ENCODE data around the gene PTPN11. TPM values are rescaled to one million over a fixed set of nuclear protein-coding genes. Genes with fewer than 3 reads are reported as not detected.
"Not testable (repeated sequence)": the region's sequence is repeated elsewhere in the genome, so short reads cannot be mapped to it uniquely, and the experiment has no call there.

The PTPN11 gene
- total RNA-seq = 221 TPM
- long read RNA-seq, full-length matches to known transcripts = 88 of 199 reads
- long read RNA-seq, partial matches to known transcripts = 30 of 199 reads
- long read RNA-seq, other reads (novel, unspliced or antisense) = 81 of 199 reads

DNA sequence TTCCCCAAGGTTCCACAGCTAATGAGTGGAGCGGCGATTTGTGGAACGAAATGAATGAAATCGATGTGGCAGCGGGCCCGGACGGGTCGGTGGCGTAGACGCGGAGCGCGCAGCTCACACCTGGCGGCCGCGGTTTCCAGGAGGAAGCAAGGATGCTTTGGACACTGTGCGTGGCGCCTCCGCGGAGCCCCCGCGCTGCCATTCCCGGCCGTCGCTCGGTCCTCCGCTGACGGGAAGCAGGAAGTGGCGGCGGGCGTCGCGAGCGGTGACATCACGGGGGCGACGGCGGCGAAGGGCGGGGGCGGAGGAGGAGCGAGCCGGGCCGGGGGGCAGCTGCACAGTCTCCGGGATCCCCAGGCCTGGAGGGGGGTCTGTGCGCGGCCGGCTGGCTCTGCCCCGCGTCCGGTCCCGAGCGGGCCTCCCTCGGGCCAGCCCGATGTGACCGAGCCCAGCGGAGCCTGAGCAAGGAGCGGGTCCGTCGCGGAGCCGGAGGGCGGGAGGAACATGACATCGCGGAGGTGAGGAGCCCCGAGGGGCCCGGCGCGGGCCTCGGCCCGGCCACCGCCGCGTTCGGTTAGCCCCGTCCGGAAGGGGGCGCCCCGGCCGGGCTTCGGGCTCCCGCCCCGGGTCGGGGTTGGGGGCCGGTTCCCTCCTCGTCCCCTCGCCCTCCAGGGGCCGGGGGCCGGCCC lies at the start of gene PTPN11:
Gene PTPN11, plus strand, starts transcription at position 340 of the 689 bp plus-strand sequence. Its CDS starts 165 bp downstream, at position 505.
- DNase-seq (ENCODE audit: low spot score) = peak; percentile 95
- intact Hi-C loops (cut with DNase I) = no loop called here

GRCh38 chr12:112370199-112370598 lies 48.5 kb upstream of the PTPN11 start:
- intact Hi-C loops (cut with DNase I) = no loop called here
- no peak for DNase-seq (ENCODE audit: low spot score)

DNA sequence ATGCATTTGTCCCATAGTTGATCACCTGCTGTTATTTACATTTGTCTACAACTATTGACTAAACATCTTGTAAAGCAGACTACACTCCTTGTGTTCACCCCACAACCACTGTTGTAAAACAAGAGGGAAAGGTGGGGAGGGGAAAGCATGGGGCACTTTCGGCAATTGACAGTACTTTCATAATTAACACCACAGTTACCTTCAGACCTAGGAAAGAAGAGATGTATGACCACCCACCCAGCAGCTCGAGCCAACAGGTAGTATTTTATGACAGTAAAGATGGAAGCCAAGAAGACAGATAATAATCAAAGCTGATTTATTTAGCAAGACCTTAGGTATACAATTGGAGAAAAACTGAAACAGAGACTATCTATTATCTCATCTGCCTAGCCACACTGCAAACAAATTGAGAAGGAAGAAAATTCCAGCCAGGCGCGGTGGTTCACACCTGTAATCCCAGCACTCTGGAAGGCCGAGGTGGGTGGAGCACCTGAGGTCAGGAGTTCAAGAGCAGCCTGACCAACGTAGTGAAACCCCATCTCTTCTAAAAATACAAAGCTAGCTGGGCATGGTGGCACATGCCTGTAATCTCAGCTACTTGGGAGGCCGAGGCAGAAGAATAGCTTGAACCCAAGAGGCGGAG lies 47.8 kb upstream of the PTPN11 start:
- intact Hi-C loops (cut with DNase I) = no loop called here
- no peak for DNase-seq (ENCODE audit: low spot score)

DNA sequence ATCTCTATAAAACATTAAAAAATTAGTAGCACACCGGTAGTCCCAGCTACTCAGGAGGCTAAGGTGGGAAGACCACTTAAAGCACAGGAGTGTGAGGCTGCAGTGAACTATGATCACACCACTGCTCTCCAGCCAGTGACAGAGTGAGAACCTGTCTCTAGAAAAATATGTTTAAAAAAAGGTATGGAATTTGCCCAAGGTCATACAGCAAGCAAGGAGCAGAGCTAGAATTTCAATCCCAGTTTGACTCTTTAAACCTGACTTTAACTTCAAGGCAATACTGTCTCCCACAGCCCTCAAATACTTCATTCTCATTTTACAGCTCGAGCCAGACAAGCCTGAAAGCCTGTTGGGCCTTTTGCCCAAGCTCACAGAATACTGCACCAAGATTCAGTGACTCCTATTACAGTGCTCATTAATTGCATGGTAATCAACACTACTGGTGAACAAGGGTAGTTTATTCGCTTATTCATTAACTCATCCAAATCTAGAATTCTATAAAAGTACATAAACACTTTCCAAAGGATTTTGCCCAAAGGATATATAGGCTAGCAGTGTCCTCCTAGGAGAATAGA lies 44.5 kb upstream of the PTPN11 start:
- intact Hi-C loops (cut with DNase I) = no loop called here
- no peak for DNase-seq (ENCODE audit: low spot score)

GRCh38 chr12:112375105-112375504 lies 43.6 kb upstream of the PTPN11 start:
- intact Hi-C loops (cut with DNase I) = no loop called here
- DNase-seq (ENCODE audit: low spot score) = no peak

- intact Hi-C loops (cut with DNase I) = loop anchor here (10.0 kb wide), 1 partner anchor 86 kb away; no protein-coding TSS in a partner anchor
- no peak for DNase-seq (ENCODE audit: low spot score)
Observed at GRCh38 chr12:112380663-112381405, 37.9 kb upstream of the PTPN11 start.

- no peak for DNase-seq (ENCODE audit: low spot score)
- intact Hi-C loops (cut with DNase I) = loop anchor here (10.0 kb wide), 1 partner anchor 87 kb away; no protein-coding TSS in a partner anchor
Observed at GRCh38 chr12:112381406-112381882, 37.3 kb upstream of the PTPN11 start.

DNA sequence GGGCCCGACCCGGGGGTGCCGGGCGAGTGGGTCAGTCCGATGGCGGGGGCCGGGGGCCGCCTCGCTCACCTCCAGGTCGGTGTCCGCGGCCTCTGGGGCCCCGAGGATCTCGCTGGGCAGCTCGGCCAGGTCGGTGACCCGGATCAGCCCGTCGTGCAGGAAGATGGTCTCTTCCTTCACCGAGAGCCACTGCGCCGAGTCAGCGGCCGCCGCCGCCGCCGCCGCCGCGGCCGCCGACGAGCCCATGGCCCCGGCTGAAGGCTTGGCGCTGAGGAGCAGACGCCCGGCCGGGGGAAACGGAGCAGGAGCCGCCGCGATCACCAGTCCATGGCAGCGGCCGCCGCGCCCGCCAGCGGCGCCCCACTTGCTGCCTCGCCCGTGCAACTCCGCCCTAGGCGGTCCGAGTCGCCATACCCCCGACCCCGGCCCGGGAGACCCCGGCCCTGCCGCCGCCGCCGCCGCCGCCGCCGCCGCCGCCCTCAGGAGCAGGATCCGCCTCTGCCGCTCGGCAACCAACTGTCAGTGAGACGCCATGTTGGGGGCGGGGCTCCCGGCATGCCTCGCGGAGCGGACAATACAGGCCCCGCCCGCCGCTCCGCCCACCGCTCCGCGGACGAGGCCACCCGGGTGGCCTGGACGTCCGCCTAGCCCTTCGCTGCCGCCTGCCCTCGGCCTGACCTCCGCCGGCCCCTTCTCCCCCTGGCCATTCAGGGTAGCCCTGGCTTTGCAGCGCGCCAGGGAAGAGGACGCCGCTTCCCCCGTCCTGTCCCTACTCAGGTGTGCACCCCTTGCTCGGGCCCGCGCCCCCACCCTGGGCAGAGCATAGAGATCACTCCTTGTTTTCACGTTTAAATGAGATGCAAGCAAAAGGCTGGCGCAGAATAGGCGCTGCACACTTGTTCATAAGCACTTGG lies 36.6 kb upstream of the PTPN11 start, which contains the start of gene HECTD4:
Gene HECTD4, minus strand, starts transcription at position 549 of the 914 bp plus-strand sequence. Its CDS starts 303 bp downstream, at position 246.
- peak; percentile 97 for DNase-seq (ENCODE audit: low spot score)
- intact Hi-C loops (cut with DNase I) = loop anchor here (10.0 kb wide), 1 partner anchor 87 kb away; no protein-coding TSS in a partner anchor

DNA sequence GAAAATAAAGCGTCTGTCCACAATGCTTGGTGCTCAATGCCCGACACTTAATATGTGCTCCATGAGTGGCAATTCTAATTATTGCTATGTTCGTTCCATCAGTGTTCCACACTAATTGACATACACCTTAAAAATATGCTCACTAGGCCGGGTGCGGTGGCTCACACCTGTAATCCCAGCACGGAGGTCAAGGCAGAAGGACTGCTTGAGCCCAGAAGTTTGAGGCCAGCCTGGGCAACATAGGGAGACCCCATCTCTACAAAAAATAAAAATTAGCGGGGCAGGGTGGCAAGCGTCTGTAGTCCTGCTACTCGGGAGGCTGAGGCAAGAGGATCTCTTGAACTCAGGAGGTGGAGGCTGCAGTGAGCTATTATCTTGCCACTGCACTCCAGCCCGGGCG lies 35.9 kb upstream of the PTPN11 start:
- intact Hi-C loops (cut with DNase I) = loop anchor here (10.0 kb wide), 1 partner anchor 88 kb away; no protein-coding TSS in a partner anchor
- no peak for DNase-seq (ENCODE audit: low spot score)

DNA sequence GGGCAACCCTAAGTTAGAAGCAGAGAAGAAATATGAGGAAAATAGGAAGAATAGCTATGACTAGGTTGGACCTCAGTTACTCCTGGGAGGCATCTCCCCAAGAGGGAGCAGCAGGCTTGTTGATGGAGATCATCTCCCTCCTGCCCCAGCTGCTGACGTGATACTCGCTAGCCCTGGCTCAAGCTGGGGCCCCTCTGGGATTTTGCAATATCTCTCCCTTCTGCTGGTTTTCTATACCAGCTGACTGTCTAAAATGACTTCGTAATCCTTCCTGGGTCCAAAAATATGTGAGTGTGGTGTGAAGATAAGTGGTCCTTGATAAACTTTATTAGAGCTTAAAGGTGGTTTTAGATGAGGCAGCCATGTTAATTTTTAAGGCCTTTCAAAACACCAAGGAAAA lies 32.0 kb upstream of the PTPN11 start:
- no peak for DNase-seq (ENCODE audit: low spot score)
- intact Hi-C loops (cut with DNase I) = loop anchor here (2.0 to 10.0 kb wide), 2 partner anchors 92 to 188 kb away; no protein-coding TSS in a partner anchor

GRCh38 chr12:112389228-112389627 lies 29.5 kb upstream of the PTPN11 start:
- no peak for DNase-seq (ENCODE audit: low spot score)
- intact Hi-C loops (cut with DNase I) = loop anchor here (10.0 kb wide), 1 partner anchor 94 kb away; no protein-coding TSS in a partner anchor

DNA sequence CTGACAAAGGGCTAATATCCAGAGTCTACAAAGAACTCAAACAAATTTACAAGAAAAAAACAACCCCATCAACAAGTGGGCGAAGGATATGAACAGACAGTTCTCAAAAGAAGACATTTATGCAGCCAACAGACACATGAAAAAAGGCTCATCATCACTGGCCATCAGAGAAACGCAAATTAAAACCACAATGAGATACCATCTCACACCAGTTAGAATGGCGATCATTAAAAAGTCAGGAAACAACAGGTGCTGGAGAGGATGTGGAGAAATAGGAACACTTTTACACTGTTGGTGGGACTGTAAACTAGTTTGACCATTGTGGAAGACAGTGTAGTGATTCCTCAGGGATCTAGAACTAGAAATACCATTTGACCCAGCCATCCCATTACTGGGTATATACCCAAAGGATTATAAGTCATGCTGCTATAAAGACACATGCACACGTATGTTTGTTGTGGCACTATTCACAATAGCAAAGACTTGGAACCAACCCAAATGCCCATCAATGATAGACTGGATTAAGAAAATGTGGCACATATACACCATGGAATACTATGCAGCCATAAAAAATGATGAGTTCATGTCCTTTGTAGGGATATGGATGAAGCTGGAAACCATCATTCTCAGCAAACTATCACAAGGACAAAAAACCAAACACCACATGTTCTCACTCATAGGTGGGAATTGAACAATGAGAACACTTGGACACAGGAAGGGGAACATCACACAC lies 28.7 kb upstream of the PTPN11 start:
- intact Hi-C loops (cut with DNase I) = loop anchor here (10.0 kb wide), 1 partner anchor 95 kb away; no protein-coding TSS in a partner anchor
- DNase-seq (ENCODE audit: low spot score) = not testable (repeated sequence)

DNA sequence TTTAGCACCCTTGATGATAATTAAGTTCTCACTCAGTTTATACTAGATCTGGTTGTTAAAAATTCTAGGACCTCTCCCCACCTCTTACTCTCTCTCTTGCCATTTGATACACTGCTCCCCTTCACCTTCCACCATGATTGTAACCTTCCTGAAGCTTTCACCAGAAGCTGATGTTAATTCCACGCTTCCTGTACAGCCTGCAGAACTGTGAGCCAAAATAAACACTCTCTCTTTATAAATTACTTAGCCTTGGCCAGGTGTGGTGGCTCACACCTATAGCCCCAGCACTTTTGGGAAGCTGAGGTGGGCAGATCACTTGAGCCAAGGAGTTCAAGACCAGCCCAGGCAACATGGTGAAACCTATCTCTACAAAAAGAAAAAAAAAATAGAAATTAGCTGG lies 25.4 kb upstream of the PTPN11 start:
- intact Hi-C loops (cut with DNase I) = no loop called here
- no peak for DNase-seq (ENCODE audit: low spot score)

GRCh38 chr12:112401054-112401453 lies 17.7 kb upstream of the PTPN11 start:
- no peak for DNase-seq (ENCODE audit: low spot score)
- intact Hi-C loops (cut with DNase I) = no loop called here

DNA sequence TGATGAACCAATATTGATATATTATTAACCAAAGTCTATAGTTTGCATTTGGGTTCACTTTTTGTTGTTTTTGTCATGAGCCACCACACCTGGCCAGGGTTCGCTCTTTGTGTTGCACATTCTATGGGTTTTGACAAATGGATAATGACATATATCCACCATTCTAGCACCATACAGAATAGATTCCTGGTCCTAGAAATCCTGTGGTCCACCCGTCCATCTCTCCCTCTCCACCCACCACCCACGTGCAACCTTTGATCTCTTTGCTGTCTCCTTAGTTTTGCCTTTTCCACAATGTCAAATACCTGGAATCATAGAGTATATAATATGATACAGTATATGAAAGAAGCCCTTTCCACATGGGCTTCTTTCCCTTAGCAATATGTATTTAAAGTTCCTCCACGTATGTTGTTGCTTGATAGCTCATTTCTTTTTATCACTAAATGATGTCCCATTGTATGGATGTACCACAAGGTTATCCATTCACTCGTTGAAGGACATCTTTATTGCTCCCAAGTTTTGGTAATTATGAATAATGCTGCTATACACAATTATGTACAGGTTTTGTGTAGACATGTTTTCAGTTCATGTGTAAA lies 16.7 kb upstream of the PTPN11 start:
- no peak for DNase-seq (ENCODE audit: low spot score)
- intact Hi-C loops (cut with DNase I) = no loop called here

DNA sequence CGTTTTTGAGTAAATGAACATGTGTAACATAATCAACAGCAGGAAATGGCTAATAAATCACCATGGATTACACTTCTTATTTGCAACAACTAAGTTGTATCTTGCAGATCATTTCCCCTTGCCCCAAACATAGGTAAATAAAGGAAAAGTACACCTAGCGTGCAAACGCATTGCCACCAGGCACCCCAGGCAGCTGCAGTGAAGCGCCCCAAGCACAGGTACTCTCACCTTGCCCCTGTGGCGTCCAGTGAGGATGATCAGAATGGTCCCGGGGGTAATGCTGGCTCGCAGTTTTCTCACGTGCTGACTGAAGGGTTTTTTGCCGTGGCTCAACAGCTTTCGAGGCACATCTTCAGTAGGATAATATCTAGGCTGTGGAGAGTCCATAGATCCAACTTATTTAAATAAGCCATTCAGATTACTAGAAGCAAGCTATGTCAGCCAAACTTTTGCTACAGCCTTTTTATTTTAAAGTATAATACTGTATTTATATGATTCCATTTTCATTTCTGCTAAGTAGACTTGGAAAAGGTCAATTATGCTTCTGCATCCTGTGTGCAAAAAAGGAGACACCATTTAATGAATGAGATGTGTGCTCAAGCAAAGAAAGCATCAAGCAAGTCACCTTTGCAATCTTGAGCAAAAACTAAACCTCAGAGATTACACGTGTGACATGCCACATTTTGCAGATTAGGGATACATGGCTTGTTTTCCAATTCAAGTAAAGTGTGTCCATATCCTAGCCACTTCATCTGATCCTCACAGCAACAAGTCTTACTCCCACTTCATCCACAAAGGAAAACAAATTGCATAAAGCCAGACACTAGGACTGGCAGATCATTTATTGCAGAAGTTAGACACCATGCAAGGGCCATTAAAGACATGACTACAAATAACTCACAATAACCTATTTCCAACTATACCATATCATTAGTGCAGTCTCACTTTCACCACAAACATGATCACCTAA lies 11.9 kb upstream of the PTPN11 start:
- DNase-seq (ENCODE audit: low spot score) = no peak
- intact Hi-C loops (cut with DNase I) = no loop called here

Data from cardiac septum (tissue), 1 donor.